ENCODE measurements around the gene TAF11L6. TPM values are rescaled to one million over a fixed set of nuclear protein-coding genes. Genes with fewer than 3 reads are reported as not detected.

The TAF11L6 gene
- total RNA-seq (ENCODE audit: low replicate concordance) = not detected in 2 replicates

GRCh38 chr5:17528369-17528768 is at the start of gene TAF11L6:
Gene TAF11L6, plus strand, starts transcription at chr5:17528669.

DNA sequence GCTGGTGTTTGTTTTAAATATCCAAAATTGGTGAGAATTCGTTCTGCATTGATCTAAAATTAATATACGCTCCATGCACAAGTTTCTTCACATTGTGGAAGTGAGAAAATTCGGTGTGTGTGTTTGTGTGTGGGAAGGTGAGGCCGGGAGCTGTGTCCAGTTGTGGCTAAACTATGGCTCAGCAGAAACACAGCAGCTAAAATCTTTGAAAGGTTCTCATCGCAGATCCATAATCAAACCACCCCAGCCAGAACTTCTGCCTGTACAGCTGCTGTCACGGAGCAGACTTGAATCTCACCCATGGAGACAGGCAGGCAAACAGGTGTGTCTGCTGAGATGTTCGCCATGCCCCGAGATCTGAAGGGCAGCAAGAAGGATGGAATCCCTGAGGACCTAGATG is 30.5 kb upstream of the TAF11L6 start, which contains the start of gene TAF11L2:
TAF11L2 (plus strand) TSS at position 301 of the 400 bp plus-strand sequence.

DNA sequence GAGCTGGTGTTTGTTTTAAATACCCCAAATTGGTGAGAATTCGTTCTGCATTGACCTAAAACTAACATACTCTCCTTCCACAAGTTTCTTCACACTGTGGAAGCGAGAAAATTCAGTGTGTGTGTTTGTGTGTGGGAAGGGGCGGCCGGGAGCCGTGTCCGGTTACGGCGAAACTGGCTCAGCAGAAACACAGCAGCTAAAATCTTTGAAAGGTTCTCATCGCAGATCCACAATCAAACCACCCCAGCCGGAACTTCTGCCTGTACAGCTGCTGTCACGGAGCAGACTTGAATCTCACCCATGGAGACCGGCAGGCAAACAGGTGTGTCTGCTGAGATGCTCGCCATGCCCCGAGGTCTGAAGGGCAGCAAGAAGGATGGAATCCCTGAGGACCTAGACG is 10.4 kb upstream of the TAF11L6 start, which contains the start of gene TAF11L3:
TAF11L3 (plus strand) TSS at position 301 of the 400 bp plus-strand sequence.

DNA sequence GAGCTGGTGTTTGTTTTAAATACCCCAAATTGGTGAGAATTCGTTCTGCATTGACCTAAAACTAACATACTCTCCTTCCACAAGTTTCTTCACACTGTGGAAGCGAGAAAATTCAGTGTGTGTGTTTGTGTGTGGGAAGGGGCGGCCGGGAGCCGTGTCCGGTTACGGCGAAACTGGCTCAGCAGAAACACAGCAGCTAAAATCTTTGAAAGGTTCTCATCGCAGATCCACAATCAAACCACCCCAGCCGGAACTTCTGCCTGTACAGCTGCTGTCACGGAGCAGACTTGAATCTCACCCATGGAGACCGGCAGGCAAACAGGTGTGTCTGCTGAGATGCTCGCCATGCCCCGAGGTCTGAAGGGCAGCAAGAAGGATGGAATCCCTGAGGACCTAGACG is 7.0 kb upstream of the TAF11L6 start, which contains the start of gene TAF11L4:
TAF11L4 (plus strand) TSS at position 301 of the 400 bp plus-strand sequence.

DNA sequence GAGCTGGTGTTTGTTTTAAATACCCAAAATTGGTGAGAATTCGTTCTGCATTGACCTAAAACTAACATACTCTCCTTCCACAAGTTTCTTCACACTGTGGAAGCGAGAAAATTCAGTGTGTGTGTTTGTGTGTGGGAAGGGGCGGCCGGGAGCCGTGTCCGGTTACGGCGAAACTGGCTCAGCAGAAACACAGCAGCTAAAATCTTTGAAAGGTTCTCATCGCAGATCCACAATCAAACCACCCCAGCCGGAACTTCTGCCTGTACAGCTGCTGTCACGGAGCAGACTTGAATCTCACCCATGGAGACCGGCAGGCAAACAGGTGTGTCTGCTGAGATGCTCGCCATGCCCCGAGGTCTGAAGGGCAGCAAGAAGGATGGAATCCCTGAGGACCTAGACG is 3.5 kb upstream of the TAF11L6 start, which contains the start of gene TAF11L5:
TAF11L5 (plus strand) TSS at position 301 of the 400 bp plus-strand sequence.

Other genes with a start within 250 kb of the TAF11L6 start
- gene TAF11L2, start 30.4 kb upstream of the TAF11L6 start, total RNA-seq (ENCODE audit: low replicate concordance) = not detected in 2 replicates
- gene TAF11L3, start 10.3 kb upstream of the TAF11L6 start, total RNA-seq (ENCODE audit: low replicate concordance) = not detected in 2 replicates
- gene TAF11L4, start 6.9 kb upstream of the TAF11L6 start, total RNA-seq (ENCODE audit: low replicate concordance) = not detected in 2 replicates
- not detected in 2 replicates for gene TAF11L5, start 3.4 kb upstream of the TAF11L6 start, total RNA-seq (ENCODE audit: low replicate concordance)
- not detected in 2 replicates for gene TAF11L7, start 57.1 kb downstream of the TAF11L6 start, total RNA-seq (ENCODE audit: low replicate concordance)
- gene TAF11L8, start 62.3 kb downstream of the TAF11L6 start, total RNA-seq (ENCODE audit: low replicate concordance) = not detected in 2 replicates
- not detected in 2 replicates for gene TAF11L9, start 65.7 kb downstream of the TAF11L6 start, total RNA-seq (ENCODE audit: low replicate concordance)
- not detected in 2 replicates for gene TAF11L10, start 69.2 kb downstream of the TAF11L6 start, total RNA-seq (ENCODE audit: low replicate concordance)
- gene TAF11L11, start 75.5 kb downstream of the TAF11L6 start, total RNA-seq (ENCODE audit: low replicate concordance) = not detected in 2 replicates
- not detected in 2 replicates for gene TAF11L12, start 81.7 kb downstream of the TAF11L6 start, total RNA-seq (ENCODE audit: low replicate concordance)
- not detected in 2 replicates for gene TAF11L13, start 103.4 kb downstream of the TAF11L6 start, total RNA-seq (ENCODE audit: low replicate concordance)
- gene TAF11L14, start 105.8 kb downstream of the TAF11L6 start, total RNA-seq (ENCODE audit: low replicate concordance) = not detected in 2 replicates

Measured in smooth muscle cell of the coronary artery (primary cell).